OCI-LY7 (cell line): ENCODE measurements around the gene KYNU. TPM values are rescaled to one million over a fixed set of nuclear protein-coding genes. Genes with fewer than 3 reads are reported as not detected.
"Not testable (repeated sequence)": the region's sequence is repeated elsewhere in the genome, so short reads cannot be mapped to it uniquely, and the experiment has no call there.

Experiments used
- BruUV-seq: library from RNA; stranded (reverse); fragments of 400-500 nt; replicated peaks from 2 replicates; lab custom pipeline; 2021; lab: Mats Ljungman, UMichigan
- CTCF ChIA-PET: fragments of 300-600 bp; sonication (Branson Sonifier 250); formaldehyde crosslinking; loops from one replicate; lab custom pipeline; 2022; ENCODE audit warnings: antibody characterized with exemption; ENCODE audit not compliant: unreplicated experiment; lab: Charles Lee
- POLR2A ChIA-PET: fragments of 300-600 bp; sonication (Branson Sonifier 250); formaldehyde crosslinking; loops from one replicate; lab custom pipeline; 2022; ENCODE audit warnings: antibody characterized with exemption; lab: Charles Lee
- DNase-seq: peaks from one replicate; pipeline ENCODE4 v3.0.0-alpha.2; 2015; ENCODE audit warnings: low spot score
- H2AFZ ChIP-seq: fragments of 200-600 bp; sonication (generic), shearing (Covaris generic); 2 replicates; pipeline ENCODE4 v1.6.1; 2014; ENCODE audit warnings: mild to moderate bottlenecking, antibody characterized with exemption, low read length, moderate library complexity
- H3K27ac ChIP-seq: fragments of 200-600 bp; sonication (generic); 2 replicates; pipeline ENCODE4 v1.5.1; 2014; ENCODE audit warnings: mixed run types, low read depth, mild to moderate bottlenecking, moderate library complexity, low read length, inconsistent platforms; ENCODE audit not compliant: poor library complexity, severe bottlenecking
- H3K36me3 ChIP-seq: fragments of 200-600 bp; sonication (generic); 2 replicates; pipeline ENCODE4 v1.6.1; 2014; ENCODE audit warnings: mild to moderate bottlenecking, antibody characterized with exemption, low read length, moderate library complexity, mixed read lengths; ENCODE audit not compliant: insufficient read depth
- H3K4me1 ChIP-seq: fragments of 200-600 bp; sonication (generic); 2 replicates; pipeline ENCODE4 v1.5.1; 2014; ENCODE audit warnings: mild to moderate bottlenecking, low read length; ENCODE audit not compliant: insufficient read depth, poor library complexity, severe bottlenecking
- H3K4me2 ChIP-seq: fragments of 200-600 bp; sonication (generic); 2 replicates; pipeline ENCODE4 v1.6.1; 2014; ENCODE audit warnings: mild to moderate bottlenecking, low read length
- H3K4me3 ChIP-seq: fragments of 200-600 bp; sonication (generic); 2 replicates; pipeline ENCODE4 v1.5.1; 2014; ENCODE audit warnings: mild to moderate bottlenecking, low read depth, low read length; ENCODE audit not compliant: poor library complexity, severe bottlenecking
- H3K79me2 ChIP-seq: fragments of 200-600 bp; sonication (generic); 2 replicates; pipeline ENCODE4 v1.6.1; 2016; ENCODE audit warnings: low read depth, mild to moderate bottlenecking, low read length, moderate library complexity, mixed read lengths; ENCODE audit not compliant: insufficient read depth
- H3K9me2 ChIP-seq: fragments of 200-600 bp; sonication (generic); 2 replicates; pipeline ENCODE4 v1.6.1; 2016; ENCODE audit warnings: mild to moderate bottlenecking, low read length, mixed read lengths; ENCODE audit not compliant: insufficient read depth
- H3K9me3 ChIP-seq: fragments of 200-600 bp; sonication (generic); 2 replicates; pipeline ENCODE4 v1.6.1; 2014; ENCODE audit warnings: mild to moderate bottlenecking, mixed run types, low read length, mixed read lengths
- H4K20me1 ChIP-seq: fragments of 200-600 bp; sonication (generic); 2 replicates; pipeline ENCODE4 v1.6.1; 2014; ENCODE audit warnings: mild to moderate bottlenecking, antibody characterized with exemption, low read length, moderate library complexity, mixed read lengths; ENCODE audit not compliant: insufficient read depth
- EZH2phosphoT487 ChIP-seq: fragments of 200-600 bp; sonication (generic); IDR thresholded peaks from 2 replicates; pipeline ENCODE4 v1.6.1; 2018; ENCODE audit warnings: low read depth, borderline replicate concordance, mild to moderate bottlenecking, mixed run types, antibody characterized with exemption, low read length, moderate library complexity, mixed read lengths
- intact Hi-C: fragments of 100-400 bp; cut with micrococcal nuclease; formaldehyde crosslinking; loops from one replicate; pipeline ENCODE4 v1.10.0; 2022; ENCODE audit not compliant: unreplicated experiment
- total RNA-seq, 2 experiments: library from RNA; depleted of rRNA in 1 of 2; stranded (reverse); fragments of >200 nt in 1 of 2; shearing (Covaris generic) in 1 of 2; gene quantifications; 2 replicates each; pipeline ENCODE4 v1.2.3, GENCODE V29; 2014 to 2022
- TF ChIP-seq, protein P1 (sequence below): fragments of 200-600 bp; sonication (generic); conservative IDR thresholded peaks from 2 replicates; pipeline ENCODE4 v1.5.1; 2014; ENCODE audit warnings: mild to moderate bottlenecking, antibody characterized with exemption, low read length, moderate library complexity, mixed read lengths

Gene KYNU
- total RNA-seq, 2 experiments from 2014 or later, result 0.27 TPM; not detected in 1

- ChIA-PET CTCF (no interaction called here), POLR2A (no interaction called here)
- intact Hi-C loops, result no loop called here
- Histone ChIP-seq H3K27ac (no peak overlapping the region), H2AFZ (no peak overlapping the region), H3K4me2 (no peak overlapping the region), H3K4me3 (no peak overlapping the region), H4K20me1 (no peaks in the 10 kb centered on the region), H3K4me1 (peaks cover 7% of the 10 kb centered on the region), H3K79me2 (no peaks in the 10 kb centered on the region), H3K36me3 (no peaks in the 10 kb centered on the region), H3K9me3 (no peaks in the 10 kb centered on the region), H3K9me2 (no peaks in the 10 kb centered on the region)
- no peak for TF ChIP-seq EZH2phosphoT487
- TF ChIP-seq, protein P1, sequence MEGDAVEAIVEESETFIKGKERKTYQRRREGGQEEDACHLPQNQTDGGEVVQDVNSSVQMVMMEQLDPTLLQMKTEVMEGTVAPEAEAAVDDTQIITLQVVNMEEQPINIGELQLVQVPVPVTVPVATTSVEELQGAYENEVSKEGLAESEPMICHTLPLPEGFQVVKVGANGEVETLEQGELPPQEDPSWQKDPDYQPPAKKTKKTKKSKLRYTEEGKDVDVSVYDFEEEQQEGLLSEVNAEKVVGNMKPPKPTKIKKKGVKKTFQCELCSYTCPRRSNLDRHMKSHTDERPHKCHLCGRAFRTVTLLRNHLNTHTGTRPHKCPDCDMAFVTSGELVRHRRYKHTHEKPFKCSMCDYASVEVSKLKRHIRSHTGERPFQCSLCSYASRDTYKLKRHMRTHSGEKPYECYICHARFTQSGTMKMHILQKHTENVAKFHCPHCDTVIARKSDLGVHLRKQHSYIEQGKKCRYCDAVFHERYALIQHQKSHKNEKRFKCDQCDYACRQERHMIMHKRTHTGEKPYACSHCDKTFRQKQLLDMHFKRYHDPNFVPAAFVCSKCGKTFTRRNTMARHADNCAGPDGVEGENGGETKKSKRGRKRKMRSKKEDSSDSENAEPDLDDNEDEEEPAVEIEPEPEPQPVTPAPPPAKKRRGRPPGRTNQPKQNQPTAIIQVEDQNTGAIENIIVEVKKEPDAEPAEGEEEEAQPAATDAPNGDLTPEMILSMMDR, result no peak
- BruUV-seq, result no TSS peak
- DNase-seq, result no peak
These were observed 15.2 kb upstream of the KYNU start for GRCh38 chr2:142862299-142862698.

DNA sequence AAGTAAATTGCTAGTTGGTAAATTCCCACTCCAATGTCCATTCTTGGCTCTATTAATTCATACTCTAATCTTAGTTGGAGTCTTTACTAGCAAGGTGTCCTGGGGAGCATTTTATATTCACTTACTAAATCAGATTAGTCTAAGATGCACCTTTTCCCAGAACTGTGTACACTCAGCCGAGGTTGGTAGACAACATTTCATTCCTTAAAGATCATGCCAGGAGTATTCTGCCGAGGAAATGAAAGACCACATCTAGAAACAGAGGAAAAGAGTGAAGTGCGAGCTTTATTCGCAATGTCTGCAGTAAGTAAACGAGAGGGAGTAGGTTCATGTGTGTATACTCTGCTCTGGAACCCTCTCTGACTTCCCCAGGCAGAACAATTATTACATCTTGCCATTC, 14.6 kb upstream of the KYNU start:
- H3K36me3 ChIP-seq, result no peaks in the 10 kb centered on the region
- no peak for TF ChIP-seq EZH2phosphoT487
- TF ChIP-seq, protein P1, result no peak
- ChIA-PET CTCF (no interaction called here), POLR2A (interaction anchor here (0.6 to 1.0 kb wide), 2 partner anchors 10 to 49 kb away, joined by 3 read pairs; no protein-coding TSS in a partner anchor)
- no peak overlapping the region for H3K4me2 ChIP-seq
- peaks cover 7% of the 10 kb centered on the region for H3K4me1 ChIP-seq
- no peaks in the 10 kb centered on the region for H3K79me2 ChIP-seq
- H3K9me3 ChIP-seq, result no peaks in the 10 kb centered on the region
- H2AFZ ChIP-seq, result no peak overlapping the region
- H3K4me3 ChIP-seq, result no peak overlapping the region
- no peak for DNase-seq
- no peaks in the 10 kb centered on the region for H3K9me2 ChIP-seq
- no TSS peak for BruUV-seq
- intact Hi-C loops, result no loop called here
- no peak overlapping the region for H3K27ac ChIP-seq
- no peaks in the 10 kb centered on the region for H4K20me1 ChIP-seq

DNA sequence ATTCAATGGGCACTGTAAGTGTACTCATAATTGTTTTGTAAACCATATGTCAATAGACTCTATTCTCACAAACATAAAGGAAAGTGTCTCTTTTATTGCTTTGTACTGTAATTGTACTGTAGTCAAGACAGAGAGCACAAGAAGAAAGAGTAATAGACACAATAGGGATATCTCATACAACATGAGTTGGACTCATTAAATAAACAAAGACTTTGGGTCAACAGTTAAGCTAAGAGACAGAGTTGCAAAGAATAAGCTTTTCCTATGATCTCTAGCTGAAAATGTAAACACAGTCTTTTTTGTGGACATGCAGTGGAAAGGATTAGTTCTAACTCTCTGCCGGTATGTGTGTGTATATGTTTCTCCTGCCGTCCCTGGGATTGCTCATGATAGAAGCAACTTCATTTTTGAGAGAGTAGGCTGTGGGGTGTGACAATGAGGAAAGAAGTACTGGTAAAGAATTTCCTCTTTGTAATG, 13.9 kb upstream of the KYNU start:
- Histone ChIP-seq H3K4me1 (peaks cover 7% of the 10 kb centered on the region), H2AFZ (no peak overlapping the region), H4K20me1 (no peaks in the 10 kb centered on the region), H3K4me2 (no peak overlapping the region), H3K79me2 (no peaks in the 10 kb centered on the region), H3K9me3 (no peaks in the 10 kb centered on the region), H3K36me3 (no peaks in the 10 kb centered on the region), H3K4me3 (no peak overlapping the region), H3K9me2 (no peaks in the 10 kb centered on the region), H3K27ac (no peak overlapping the region)
- no peak for TF ChIP-seq EZH2phosphoT487
- TF ChIP-seq, protein P1, result no peak
- ChIA-PET CTCF (no interaction called here), POLR2A (interaction anchor here (0.6 to 1.0 kb wide), 3 partner anchors 9 to 196 kb away, joined by 3 read pairs; no protein-coding TSS in a partner anchor)
- BruUV-seq, result no TSS peak
- intact Hi-C loops, result no loop called here
- no peak for DNase-seq

DNA sequence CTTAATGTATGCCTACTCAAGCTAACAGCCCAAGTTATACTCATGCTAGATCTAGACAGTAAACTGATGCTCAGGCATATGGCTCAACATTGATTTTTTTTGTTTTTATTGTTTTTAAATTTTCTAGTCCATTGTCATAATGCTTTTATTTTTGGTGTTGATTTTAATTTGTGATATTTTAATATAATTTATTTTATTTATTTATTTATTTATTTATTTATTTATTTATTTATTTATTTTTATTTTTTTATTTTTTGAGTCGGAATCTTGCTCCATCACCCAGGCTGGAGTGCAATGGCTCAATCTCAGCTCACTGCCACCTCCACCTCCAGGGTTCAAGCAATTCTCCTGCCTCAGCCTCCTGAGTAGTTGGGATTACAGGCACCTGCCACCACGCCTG, 12.9 kb upstream of the KYNU start:
- H3K4me2 ChIP-seq, H3K9me2 ChIP-seq, H4K20me1 ChIP-seq, H3K79me2 ChIP-seq, H3K4me3 ChIP-seq, H3K27ac ChIP-seq, intact Hi-C loops, BruUV-seq, H3K36me3 ChIP-seq, H2AFZ ChIP-seq, CTCF ChIA-PET, H3K4me1 ChIP-seq, DNase-seq, H3K9me3 ChIP-seq: not testable (repeated sequence)
- POLR2A ChIA-PET, result interaction anchor here (0.6 kb wide), 1 partner anchor 233 kb away, joined by 4 read pairs; no protein-coding TSS in a partner anchor
